NCI-H524 (cell line): Measurements from ENCODE around the gene RELN.
A peak's percentile ranks its signal among the peaks of the same experiment; 100 is the strongest.
"Not testable (repeated sequence)": the region's sequence is repeated elsewhere in the genome, so short reads cannot be mapped to it uniquely, and the experiment has no call there.

ENCODE experiments used
- DNase-seq, 2 experiments: peaks; one replicate each; lab custom pipeline; 2025; lab: John Stamatoyannopoulos, UW

The RELN gene

GRCh38 chr7:103989200-103989784, at the start of gene RELN:
Gene RELN (minus strand): TSS chr7:103989658. CDS start chr7:103989356, 302 bp downstream.
- peak; percentile 22 to 51 for DNase-seq

DNA sequence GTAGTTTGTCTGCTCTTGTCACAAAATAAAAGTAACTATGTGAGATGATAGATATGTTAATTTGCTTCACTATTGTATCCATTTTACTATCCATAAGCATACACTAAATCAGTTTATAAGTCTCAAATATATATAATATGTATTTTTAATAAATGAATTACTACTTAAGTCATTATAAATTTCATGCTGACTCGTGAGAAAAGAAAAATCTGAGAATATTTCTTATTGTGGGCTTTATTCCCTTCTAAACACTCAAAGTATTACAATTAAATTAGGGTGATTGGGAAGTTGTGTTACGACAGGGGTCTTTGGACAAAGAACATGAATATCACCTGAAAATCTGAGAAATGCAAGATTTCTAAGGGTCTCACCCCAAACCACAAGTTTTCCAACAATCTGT, 48.7 kb upstream of the RELN start:
- no peak for DNase-seq

DNA sequence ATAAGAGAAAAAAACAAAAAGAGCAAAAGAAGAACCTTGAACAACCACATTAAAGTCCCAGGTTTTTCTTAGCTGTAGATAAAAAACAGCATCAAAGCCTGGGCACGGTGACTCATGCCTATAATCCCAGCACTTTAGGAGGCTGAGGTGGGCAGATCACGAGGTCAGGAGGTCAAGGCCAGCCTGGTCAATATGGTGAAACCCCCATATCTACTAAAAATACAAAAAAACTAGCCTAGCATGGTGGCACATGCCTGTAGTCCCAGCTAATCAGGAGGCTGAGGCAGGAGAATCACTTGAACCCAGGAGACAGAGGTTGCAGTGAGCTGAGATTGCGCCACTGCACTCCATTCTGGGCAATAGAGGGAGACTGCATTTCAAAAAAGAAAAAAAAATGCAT, 47.4 kb upstream of the RELN start:
- not testable (repeated sequence) for DNase-seq

DNA sequence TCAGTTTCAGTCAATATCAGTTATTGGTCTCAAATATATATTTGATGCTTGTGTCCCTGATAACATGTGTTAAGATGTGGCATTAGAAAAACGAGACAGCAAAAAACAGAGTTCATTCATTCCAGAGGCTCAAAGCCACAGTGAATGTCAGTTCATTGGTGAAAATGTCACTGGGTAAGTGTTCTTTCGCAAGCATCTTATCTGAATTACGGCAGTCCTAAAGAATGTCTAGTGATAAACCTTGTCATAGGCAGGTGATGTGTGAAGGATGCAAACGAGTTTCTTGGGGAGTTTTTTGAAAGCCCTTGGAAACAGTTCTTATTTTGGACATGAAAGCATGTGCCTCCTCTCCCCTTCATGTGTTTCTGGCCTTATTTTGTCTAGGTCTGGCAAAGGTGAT, 45.9 kb upstream of the RELN start:
- no peak for DNase-seq

- no peak for DNase-seq
Observed at GRCh38 chr7:104034679-104035078, 45.2 kb upstream of the RELN start.

DNA sequence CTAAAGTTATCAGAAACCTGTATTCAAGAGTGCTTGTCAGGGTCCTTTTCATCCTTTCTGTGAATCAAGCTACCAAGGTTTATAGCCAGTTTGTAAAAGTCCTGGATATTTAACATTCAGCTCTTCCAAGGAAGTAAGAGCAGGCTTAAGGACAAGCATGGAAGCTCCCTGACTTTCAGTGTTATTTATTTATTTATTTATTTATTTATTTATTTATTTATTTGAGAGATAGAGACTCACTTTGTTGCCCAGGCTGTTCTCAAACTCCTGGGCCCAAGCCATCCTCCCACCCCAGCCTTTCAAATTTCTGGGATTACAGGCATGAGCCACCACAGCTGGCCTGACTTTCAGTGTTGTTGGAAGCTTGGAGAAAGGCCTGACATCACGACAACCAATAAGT, 44.4 kb upstream of the RELN start:
- DNase-seq: no peak

GRCh38 chr7:104032486-104032885, 43.0 kb upstream of the RELN start:
- no peak for DNase-seq

DNA sequence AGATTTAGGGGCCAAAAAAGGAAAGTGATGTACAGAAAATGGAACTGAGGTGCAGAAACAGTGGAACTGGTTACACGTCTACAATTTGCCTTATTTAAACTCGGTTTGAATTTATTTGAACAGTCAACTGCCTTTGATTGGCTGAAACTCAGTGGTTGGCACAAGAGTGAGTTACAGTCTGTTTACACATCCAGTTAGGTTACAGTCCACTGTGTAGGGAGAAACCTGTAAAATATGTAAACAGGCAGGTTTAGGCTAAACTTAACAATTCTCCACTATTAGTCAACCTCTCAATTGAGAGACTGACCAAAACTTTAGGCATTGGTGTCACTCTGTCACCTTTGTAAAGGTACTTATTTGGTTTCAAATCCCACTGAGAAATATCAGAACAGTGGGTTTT, 40.3 kb upstream of the RELN start:
- DNase-seq: no peak

DNA sequence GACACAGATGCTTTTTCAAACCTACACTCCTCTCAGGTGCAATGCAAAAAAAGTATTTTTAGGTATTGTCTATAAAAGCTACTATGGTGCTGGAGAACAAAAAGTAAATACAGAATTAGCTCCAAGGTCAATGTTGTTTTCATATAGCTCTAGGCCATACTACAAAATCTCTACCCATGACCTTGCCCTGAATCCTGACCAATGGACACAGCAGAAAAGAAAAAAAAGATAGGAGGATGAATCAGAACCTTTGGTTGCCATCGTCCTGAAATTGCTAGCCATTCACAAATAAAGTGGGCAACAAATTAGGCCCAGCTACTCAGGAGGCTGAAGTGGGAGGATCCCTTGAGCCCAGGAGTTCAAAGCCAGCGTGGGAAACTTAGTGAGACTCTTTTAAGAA, 35.2 kb upstream of the RELN start:
- DNase-seq: no peak

- no peak for DNase-seq
Observed at GRCh38 chr7:104023100-104023499, 33.6 kb upstream of the RELN start.

DNA sequence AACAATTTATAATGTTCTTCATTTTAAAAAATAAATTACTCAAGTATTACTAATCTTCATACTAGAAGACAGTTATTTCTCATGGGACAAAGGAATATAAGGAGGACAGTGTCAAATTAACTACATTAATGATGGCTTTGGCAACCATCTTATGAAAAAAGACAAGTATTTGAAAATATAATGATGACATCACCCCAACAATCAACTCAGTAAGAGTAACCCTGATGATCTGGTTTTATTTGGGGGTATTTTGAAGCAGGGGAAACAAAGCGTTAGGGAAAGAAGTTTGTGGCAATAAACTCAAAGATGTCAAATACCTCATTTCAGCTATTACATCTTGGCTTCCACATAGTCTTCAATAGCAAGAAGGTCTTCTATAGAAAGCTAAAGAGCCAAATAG, 29.0 kb upstream of the RELN start:
- DNase-seq: no peak

DNA sequence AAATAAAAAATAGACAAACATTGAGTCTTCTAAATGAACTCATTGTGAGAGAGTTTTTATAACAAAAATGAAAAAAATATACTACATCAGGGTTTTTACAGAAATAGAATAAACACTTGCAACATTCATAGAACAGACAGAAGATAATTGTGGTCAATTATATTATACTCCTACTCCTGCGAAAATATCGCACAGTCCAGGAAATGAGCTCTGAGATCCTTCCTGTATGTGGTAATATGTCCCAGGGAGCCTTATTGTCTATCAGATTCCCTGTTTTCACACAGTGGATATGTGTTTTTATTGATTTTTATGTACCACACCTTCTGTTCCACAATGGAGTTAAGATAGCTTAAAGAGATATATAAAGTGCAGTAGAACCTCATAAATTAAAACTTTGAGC, 27.5 kb upstream of the RELN start:
- DNase-seq: no peak

DNA sequence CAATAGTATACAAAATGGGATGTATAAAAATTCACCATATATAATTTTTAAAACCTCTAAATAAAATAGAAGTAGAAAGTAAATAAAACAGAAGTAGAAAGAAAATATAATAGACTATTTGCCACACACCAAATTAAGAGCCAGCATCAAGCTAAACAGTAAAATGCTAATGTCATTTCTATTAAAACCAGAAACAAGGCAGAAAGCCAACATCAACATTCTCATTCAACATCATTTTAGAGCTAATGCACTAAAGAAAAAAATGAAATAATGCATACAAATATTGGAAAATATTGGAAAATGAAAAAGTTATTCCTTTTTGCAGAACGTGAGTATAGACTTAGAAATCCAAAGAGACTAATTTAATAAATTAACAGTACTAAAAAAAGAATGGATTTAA, 23.4 kb upstream of the RELN start:
- no peak for DNase-seq

GRCh38 chr7:104011829-104012228, 22.4 kb upstream of the RELN start:
- no peak for DNase-seq

GRCh38 chr7:104010052-104010909, 20.8 kb upstream of the RELN start:
- DNase-seq: no peak

DNA sequence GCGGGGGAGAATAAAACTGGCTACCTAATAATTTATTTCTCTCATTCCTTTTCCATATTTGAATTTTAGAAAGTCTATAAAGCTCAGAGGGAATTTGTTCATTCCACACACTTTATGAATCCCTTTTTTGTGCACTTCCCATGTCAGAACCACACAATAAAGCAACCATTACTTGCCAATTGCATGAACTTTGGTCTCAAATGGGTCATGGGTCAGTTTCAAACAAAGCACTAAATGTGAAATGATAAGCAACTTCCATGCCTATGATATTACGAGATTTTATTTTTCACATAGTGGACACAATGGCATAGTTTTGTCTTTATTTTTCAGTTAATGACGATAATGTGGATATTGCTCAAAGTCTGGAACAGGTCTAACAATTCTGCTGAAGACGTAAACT, 18.6 kb upstream of the RELN start:
- DNase-seq: no peak

DNA sequence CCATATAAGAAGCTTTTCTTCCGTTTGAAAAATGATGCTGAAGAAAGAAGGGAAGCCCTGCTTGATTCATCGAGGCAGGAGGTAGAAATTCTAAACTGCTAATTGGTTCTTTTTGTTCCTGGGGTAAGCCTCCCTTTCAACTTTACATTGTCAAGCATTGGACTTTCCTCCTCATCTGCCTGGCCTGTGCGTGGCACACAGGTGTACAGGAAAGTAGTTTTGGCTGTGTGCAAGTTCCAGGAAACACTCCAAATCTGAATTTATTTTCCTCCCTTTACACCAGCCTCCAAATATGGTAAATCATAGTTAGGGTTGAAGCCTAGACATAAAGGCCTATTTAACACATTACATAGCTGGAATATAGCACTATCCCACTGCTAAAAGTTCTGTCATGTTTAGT, 18.2 kb upstream of the RELN start:
- no peak for DNase-seq

DNA sequence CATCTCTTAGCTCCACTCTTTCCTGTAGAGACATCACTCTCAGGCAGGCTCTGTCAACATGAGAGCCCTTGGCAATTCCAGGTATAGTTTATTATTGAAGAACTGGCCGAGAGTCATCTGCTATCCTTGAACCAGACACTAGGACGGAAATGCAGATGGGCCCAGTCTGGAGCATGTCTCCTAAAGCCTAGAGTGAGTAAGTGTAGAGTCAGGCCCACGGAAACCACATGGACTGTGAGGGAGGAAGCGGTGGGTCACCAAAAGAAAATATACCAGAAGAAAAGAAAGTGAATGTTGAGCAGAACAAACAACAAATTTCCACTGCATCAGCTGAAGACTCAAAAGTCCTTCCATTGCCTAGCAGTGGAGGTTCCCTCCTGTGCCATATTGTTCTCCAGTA, 15.7 kb upstream of the RELN start:
- DNase-seq: no peak

GRCh38 chr7:103996639-103997038, 7.2 kb upstream of the RELN start:
- no peak for DNase-seq

GRCh38 chr7:103996017-103996551, 6.6 kb upstream of the RELN start:
- DNase-seq: peak; percentile 33 to 60

GRCh38 chr7:103995554-103995953, 6.1 kb upstream of the RELN start:
- DNase-seq: no peak

DNA sequence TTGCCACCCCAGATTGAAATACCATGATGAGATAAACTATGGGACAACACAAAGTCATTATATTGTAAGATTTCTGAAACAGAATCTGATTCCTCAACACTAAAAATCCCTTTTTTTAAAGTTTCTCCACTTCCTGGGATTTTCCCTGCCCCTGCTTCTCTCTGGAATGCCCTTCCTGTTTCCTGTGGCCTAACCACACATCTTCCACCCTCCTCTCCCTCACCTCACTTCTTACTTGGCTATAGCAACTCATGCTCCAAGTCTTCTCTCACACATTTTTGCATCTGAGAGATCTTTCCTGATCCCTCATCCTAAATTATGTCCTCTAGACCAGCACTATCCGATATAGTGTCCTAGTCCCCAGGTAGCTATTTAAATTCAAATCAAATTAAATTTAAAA, 4.1 kb upstream of the RELN start:
- DNase-seq: no peak

GRCh38 chr7:103991406-103991805, 1.9 kb upstream of the RELN start:
- no peak for DNase-seq

- peak in 1 of 2 experiments; percentile 49 for DNase-seq
Observed at GRCh38 chr7:103990991-103991390, 1.5 kb upstream of the RELN start.
